Middle frontal gyrus (tissue), 1 donor: ENCODE data around the gene PHLPP1.

ENCODE experiments used
- DNase-seq: peaks from one replicate; pipeline ENCODE4 v3.0.0-alpha.2; 2015; ENCODE audit warnings: low spot score; ENCODE audit errors: extremely low spot score

Gene PHLPP1

GRCh38 chr18:62844850-62845643 lies 129.7 kb downstream of the PHLPP1 start:
- no peak for DNase-seq

DNA sequence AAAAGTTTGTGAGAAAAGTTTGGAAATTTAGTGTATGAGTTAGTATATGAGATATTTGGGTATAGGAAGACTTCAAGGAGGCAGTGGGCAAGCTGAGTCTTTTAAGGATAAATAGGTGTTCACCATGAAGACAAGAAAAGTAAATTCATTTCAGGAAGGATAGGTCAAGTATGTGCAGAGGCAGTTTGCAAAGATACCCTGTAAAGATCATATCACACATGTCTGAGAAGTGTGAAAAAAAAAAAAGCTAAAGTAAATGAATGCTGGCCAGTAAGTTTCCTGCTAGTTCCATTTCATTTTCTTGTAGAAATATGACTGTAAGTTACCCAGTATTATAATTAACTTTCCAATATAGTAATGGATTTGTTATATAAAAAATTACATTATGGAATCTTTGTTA lies 131.0 kb downstream of the PHLPP1 start:
- no peak for DNase-seq

DNA sequence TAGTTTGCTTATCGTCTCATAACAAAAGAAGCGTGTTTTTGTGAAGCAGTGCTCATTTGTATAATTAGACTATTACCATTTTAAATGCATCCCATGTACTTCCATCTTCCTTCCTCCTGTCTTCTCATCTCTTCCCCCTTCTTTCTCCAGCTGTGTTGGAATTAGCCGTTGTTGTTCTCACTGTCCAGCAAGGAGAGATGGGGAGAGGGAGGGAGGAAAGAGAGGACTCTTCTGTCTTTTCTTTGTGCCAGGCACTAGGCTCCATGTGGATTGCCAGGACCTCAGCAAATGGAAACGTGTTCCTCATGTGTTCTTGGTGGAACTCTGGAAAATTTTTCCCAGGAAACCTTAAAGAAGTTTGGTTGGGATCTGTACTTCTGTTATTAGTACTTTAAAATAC lies 131.7 kb downstream of the PHLPP1 start:
- no peak for DNase-seq

GRCh38 chr18:62848946-62849345 lies 133.6 kb downstream of the PHLPP1 start:
- no peak for DNase-seq

DNA sequence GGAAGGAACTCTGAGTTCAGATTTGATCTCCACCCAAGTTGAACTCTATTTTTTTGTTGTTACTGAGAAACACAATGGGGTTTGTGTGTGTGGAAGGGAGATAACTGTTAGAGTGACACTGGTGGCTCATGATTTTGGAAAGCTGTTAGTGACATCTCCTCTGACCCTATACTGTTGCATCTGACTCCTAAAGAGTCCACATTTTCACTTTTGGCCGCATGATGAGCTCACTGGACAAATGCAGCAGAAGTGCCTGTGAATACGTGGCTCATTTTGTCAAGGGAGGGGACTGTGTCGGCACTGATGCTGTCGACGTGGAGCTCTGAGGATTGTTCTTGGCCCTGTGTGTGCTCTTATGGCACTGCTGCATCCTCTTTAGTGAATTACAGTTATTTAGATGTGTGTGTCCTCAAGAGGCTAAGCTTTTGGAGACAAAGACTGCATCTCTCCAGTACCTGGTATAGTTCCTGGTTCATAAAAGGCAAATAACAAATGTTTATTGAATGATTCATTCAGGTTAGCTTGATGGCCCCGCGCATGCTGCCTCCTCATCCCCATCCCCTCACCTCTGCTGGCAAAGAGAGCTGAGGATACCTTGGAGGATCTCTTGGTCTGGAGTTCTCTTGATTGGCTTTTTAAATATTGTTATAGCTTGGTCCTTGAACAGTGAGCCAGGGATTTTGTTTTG lies 135.4 kb downstream of the PHLPP1 start:
- DNase-seq = no peak

GRCh38 chr18:62852851-62853250 lies 137.5 kb downstream of the PHLPP1 start:
- DNase-seq = no peak

GRCh38 chr18:62856294-62856693 lies 141.0 kb downstream of the PHLPP1 start:
- DNase-seq = no peak

DNA sequence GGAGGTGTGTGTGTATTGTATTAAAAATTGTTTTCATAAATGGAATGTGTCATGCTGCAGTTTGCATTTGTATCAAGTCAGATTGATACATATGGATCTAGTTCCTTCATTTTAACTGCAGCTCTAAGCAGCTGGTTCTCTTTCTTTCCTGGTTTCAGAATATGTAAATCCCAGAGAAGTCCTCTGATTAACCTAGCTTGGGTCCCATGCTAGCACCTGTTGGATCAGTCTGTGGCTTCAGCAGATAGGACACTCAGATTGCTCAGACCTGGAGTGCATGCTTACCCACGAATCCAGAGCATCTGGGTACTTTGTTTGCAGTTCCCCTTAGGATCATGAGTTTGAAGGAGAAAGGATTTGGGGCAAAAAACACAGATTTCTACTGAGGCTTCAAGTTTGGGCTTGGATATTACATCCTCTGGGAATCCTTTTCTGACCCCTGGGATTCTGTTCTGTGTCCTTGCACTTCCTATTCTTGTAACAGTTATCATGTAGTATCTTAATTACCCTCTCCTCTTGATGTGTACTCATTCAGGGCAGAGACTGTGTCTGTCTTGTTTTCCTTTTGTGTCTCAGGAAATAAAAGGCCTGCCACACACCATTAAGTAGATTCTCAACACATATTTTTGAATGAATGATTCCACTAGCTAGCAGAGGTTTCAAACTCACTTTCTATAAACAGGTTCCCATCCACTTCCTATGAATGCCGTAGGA lies 142.1 kb downstream of the PHLPP1 start:
- no peak for DNase-seq

DNA sequence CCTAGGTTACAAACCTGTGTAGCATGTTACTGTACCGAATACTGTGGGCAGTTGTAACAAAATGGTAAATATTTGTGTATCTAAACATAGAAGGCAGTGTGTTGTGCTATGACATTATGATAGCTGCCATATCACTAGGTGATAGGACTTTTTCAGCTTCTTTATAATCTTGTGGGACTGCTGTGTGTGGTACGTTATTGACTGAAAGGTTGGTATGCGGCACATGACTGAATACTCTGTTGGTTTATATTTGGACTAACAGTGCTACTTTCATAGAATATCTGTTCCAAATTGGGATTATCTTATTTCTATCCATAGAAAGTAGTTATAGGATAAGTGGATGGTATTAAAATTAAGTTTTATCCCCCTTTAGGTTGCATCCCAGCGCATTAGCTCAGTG lies 144.7 kb downstream of the PHLPP1 start:
- DNase-seq = no peak

- DNase-seq = no peak
Measured at GRCh38 chr18:62862466-62862865, 147.1 kb downstream of the PHLPP1 start.

GRCh38 chr18:62863579-62864001 lies 148.2 kb downstream of the PHLPP1 start:
- DNase-seq = no peak

DNA sequence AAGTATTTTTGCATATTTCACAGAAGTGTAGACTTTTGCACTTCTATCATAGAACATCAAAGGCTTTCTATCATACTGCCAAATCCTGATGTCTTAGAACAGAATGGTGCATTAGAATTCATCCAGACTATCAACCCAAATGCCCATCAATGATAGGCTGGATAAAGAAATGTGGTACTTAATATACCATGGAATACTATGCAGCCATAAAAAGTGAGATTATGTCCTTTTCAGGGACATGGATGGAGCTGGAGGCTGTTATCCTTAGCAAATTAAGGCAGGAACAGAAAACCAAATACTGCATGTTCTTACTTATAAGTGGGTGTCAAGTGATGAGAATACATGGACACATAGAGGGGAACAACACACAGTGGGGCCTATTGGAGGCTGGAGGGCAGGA lies 150.2 kb downstream of the PHLPP1 start:
- no peak for DNase-seq

- no peak for DNase-seq
Measured at GRCh38 chr18:62867534-62867933, 152.2 kb downstream of the PHLPP1 start.

DNA sequence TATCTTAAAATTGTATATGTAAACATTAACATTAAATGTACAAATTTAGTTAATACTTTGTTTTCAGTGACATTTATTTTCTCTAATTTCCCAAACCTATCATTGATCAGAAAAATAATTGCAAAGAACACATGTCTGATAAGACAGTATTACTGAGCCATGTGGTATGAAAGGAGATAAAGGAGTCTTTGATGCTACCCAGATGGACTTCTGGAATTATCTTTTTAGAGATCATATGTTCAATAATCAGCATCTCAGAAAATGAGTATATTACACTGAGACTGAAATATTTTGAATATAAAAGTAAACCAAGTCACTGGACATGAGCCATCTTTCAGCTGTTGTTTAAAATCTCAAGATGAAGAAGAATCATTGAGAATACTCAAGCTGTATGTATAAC lies 153.3 kb downstream of the PHLPP1 start:
- DNase-seq = no peak

DNA sequence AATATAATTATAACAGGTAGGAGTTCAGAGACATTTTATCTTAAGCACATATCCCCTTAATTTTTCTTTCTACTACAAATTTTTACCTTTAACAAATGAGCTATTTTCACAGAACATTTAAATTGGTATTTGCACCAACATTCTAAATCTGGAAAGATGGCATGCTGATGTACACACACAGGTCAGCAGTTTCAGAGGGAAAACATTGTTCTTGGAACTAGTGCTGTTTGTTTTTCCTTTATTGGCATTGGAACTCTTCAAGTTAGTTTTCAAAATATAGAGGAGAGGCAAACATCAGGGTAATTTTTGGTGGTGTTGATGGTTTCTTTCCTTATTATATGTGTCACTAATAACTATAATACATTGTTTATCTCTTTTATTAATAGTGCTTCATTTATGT lies 155.3 kb downstream of the PHLPP1 start:
- DNase-seq = no peak

- no peak for DNase-seq
Measured at GRCh38 chr18:62875323-62875722, 160.0 kb downstream of the PHLPP1 start.

- DNase-seq = no peak
Measured at GRCh38 chr18:62876111-62876510, 160.8 kb downstream of the PHLPP1 start.

GRCh38 chr18:62876828-62877227 lies 161.5 kb downstream of the PHLPP1 start:
- DNase-seq = no peak

- no peak for DNase-seq
Measured at GRCh38 chr18:62877411-62878221, 162.3 kb downstream of the PHLPP1 start.

DNA sequence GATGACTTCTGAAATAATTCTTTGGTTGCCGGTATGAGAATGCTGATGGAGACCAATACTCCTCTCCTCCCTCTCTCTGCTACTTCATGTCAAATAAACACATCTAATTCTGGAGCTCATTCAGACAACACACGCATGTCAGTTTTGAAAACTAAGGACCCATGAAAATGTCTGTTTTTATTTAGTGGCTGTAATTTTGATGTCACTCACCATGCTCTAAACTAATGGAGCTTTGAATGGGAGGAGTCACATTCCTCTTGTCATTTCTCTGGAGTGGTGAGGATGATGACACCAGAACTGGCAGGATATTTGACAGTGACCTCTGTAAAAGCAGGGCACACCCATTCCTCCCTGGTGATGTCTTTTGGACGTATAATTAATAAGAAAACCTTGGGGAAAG lies 163.0 kb downstream of the PHLPP1 start:
- DNase-seq = no peak

GRCh38 chr18:62880034-62880433 lies 164.7 kb downstream of the PHLPP1 start:
- DNase-seq = no peak
